Neural cell (in vitro differentiated cells): ENCODE measurements around the gene SGSM1.

Source experiments
- EP300 ChIP-seq: fragments of 450-650 bp; conservative IDR thresholded peaks from 2 replicates; pipeline ENCODE4 v1.6.1; 2014; ENCODE audit warnings: antibody characterized with exemption, mild to moderate bottlenecking, moderate library complexity; ENCODE audit not compliant: poor library complexity, severe bottlenecking
- EZH2 ChIP-seq: fragments of 200-600, 300-800 bp; shearing (Covaris generic), sonication (generic); IDR thresholded peaks from 2 replicates; pipeline ENCODE4 v1.6.1; 2014; ENCODE audit warnings: antibody characterized with exemption, low read length, borderline replicate concordance, mild to moderate bottlenecking; ENCODE audit not compliant: insufficient read depth, poor library complexity, severe bottlenecking
- MXI1 ChIP-seq: fragments of 450-650 bp; conservative IDR thresholded peaks from 2 replicates; pipeline ENCODE4 v1.6.1; 2014; ENCODE audit warnings: antibody characterized with exemption, mild to moderate bottlenecking; ENCODE audit not compliant: poor library complexity, severe bottlenecking
- POLR2AphosphoS5 ChIP-seq: IDR thresholded peaks from 2 replicates; pipeline ENCODE4 v1.6.1; 2012
- SMC3 ChIP-seq: fragments of 450-650 bp; conservative IDR thresholded peaks from 2 replicates; pipeline ENCODE4 v1.6.1; 2014; ENCODE audit warnings: antibody characterized with exemption, mild to moderate bottlenecking, moderate library complexity; ENCODE audit not compliant: poor library complexity
- TAF1 ChIP-seq: IDR thresholded peaks from 2 replicates; pipeline ENCODE4 v1.6.1; 2012; ENCODE audit warnings: low read depth
- TF ChIP-seq, protein P1 (sequence below): fragments of 450-650 bp; IDR thresholded peaks from 2 replicates; pipeline ENCODE4 v1.5.1; 2014; ENCODE audit warnings: antibody characterized with exemption, mild to moderate bottlenecking, moderate library complexity; ENCODE audit not compliant: poor library complexity, severe bottlenecking
- TF ChIP-seq, protein P2 (sequence below): IDR thresholded peaks from 2 replicates; pipeline ENCODE4 v1.6.1; 2012; ENCODE audit warnings: borderline replicate concordance

DNA sequence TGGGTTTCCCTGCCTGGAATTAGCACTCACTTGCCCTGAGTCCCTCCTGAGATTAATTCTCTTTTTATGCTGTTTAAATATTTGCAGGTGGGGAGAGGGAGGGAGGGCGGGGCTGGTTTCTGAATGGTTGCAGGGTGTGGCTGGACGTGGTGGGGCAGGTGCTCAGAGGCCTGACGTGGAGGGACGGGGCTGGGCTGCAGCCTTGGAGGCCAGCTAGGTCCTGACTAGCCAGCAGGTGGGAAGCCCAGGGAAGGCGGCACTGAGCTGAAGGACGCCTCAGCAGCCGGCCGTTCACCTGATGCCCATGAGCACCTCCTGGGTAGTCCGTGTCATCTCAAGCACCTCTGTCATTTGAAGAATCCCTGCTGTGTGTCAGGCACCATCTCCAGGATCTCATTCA, 21.3 kb downstream of the SGSM1 start:
- TF ChIP-seq, protein P1, sequence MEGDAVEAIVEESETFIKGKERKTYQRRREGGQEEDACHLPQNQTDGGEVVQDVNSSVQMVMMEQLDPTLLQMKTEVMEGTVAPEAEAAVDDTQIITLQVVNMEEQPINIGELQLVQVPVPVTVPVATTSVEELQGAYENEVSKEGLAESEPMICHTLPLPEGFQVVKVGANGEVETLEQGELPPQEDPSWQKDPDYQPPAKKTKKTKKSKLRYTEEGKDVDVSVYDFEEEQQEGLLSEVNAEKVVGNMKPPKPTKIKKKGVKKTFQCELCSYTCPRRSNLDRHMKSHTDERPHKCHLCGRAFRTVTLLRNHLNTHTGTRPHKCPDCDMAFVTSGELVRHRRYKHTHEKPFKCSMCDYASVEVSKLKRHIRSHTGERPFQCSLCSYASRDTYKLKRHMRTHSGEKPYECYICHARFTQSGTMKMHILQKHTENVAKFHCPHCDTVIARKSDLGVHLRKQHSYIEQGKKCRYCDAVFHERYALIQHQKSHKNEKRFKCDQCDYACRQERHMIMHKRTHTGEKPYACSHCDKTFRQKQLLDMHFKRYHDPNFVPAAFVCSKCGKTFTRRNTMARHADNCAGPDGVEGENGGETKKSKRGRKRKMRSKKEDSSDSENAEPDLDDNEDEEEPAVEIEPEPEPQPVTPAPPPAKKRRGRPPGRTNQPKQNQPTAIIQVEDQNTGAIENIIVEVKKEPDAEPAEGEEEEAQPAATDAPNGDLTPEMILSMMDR = no peak
- TF ChIP-seq EZH2 = no peak
- no peak for TF ChIP-seq POLR2AphosphoS5
- TF ChIP-seq MXI1 = no peak
- TF ChIP-seq SMC3 = no peak
- TF ChIP-seq TAF1 = no peak
- no peak for TF ChIP-seq EP300
- TF ChIP-seq, protein P2, sequence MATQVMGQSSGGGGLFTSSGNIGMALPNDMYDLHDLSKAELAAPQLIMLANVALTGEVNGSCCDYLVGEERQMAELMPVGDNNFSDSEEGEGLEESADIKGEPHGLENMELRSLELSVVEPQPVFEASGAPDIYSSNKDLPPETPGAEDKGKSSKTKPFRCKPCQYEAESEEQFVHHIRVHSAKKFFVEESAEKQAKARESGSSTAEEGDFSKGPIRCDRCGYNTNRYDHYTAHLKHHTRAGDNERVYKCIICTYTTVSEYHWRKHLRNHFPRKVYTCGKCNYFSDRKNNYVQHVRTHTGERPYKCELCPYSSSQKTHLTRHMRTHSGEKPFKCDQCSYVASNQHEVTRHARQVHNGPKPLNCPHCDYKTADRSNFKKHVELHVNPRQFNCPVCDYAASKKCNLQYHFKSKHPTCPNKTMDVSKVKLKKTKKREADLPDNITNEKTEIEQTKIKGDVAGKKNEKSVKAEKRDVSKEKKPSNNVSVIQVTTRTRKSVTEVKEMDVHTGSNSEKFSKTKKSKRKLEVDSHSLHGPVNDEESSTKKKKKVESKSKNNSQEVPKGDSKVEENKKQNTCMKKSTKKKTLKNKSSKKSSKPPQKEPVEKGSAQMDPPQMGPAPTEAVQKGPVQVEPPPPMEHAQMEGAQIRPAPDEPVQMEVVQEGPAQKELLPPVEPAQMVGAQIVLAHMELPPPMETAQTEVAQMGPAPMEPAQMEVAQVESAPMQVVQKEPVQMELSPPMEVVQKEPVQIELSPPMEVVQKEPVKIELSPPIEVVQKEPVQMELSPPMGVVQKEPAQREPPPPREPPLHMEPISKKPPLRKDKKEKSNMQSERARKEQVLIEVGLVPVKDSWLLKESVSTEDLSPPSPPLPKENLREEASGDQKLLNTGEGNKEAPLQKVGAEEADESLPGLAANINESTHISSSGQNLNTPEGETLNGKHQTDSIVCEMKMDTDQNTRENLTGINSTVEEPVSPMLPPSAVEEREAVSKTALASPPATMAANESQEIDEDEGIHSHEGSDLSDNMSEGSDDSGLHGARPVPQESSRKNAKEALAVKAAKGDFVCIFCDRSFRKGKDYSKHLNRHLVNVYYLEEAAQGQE = no peak
